ENCODE data around the gene SEMA3E. TPM values are rescaled to one million over a fixed set of nuclear protein-coding genes. Genes with fewer than 3 reads are reported as not detected.

Gene SEMA3E
- total and polyA plus RNA-seq, 9 of the 15 experiments (the other 6 are each of a cell fraction or from before 2014, with no cell fraction given): 0.01 to 1.4 (median 0.14) TPM; not detected in 2

GRCh38 chr7:83347945-83348444 lies 300.9 kb downstream of the SEMA3E start:
- Histone ChIP-seq H3K9me3 (replicated peaks; ENCODE audit: control insufficient read depth, insufficient read depth, low read depth, low read length) (no peaks in the 10 kb centered on the region), H3K4me2 (ENCODE audit: insufficient read depth, low read length) (no peak overlapping the region), H2AFZ (ENCODE audit: low read depth, low read length) (no peak overlapping the region), H3K27me3 (ENCODE audit: control insufficient read depth in 2 of 2, insufficient read depth in 2 of 2, low read length in 2 of 2) (no peaks in the 10 kb centered on the region), H3K9me1 (ENCODE audit: control insufficient read depth, insufficient read depth, low read length) (no peaks in the 10 kb centered on the region), H3K36me3 (ENCODE audit: control insufficient read depth, insufficient read depth, low read length) (no peaks in the 10 kb centered on the region), H4K20me1 (replicated peaks; ENCODE audit: control insufficient read depth, insufficient read depth, low read length) (no peaks in the 10 kb centered on the region), H3K9ac (ENCODE audit: insufficient read depth in 1 of 2, low read depth in 2 of 2, low read length in 2 of 2) (no peak overlapping the region), H3K4me1 (replicated peaks in 1 of 2; ENCODE audit: control insufficient read depth in 2 of 2, insufficient read depth in 2 of 2, low read length in 2 of 2) (no peaks in the 10 kb centered on the region), H3K27ac (ENCODE audit: extremely low read depth, low read depth, low read length) (no peak overlapping the region), H3K4me3 (no peak overlapping the region), H3K79me2 (ENCODE audit: control insufficient read depth, insufficient read depth, low read length) (no peaks in the 10 kb centered on the region)
- ATAC-seq (no peak), FAIRE-seq (no peak), DNase-seq (ENCODE audit: extremely low read depth in 1 of 4, low spot score in 3 of 4) (no peak)
- TF ChIP-seq POLR3G (IDR thresholded peaks at IDR 0.05; ENCODE audit: extremely low read depth, insufficient read length, insufficient replicate concordance): no peak
- no peak for TF ChIP-seq HDAC6 (IDR thresholded peaks at IDR 0.05; ENCODE audit: low read depth, low read length)
- TF ChIP-seq ZNF764 (CRISPR knock-in tag; IDR thresholded peaks at IDR 0.05; ENCODE audit: low read depth): no peak
- no peak for TF ChIP-seq SUPT5H (IDR thresholded peaks at IDR 0.05)
- no peak for TF ChIP-seq MTA1 (IDR thresholded peaks at IDR 0.05; ENCODE audit: borderline replicate concordance)
- no peak for TF ChIP-seq ZNF232 (CRISPR knock-in tag; IDR thresholded peaks at IDR 0.05)
- TF ChIP-seq KLF10 (CRISPR knock-in tag; IDR thresholded peaks at IDR 0.05): no peak
- no peak for TF ChIP-seq KLF16 (IDR thresholded peaks at IDR 0.05)
- TF ChIP-seq SNIP1 (IDR thresholded peaks at IDR 0.05; ENCODE audit: low read depth): no peak
- TF ChIP-seq ZKSCAN8 (CRISPR knock-in tag; IDR thresholded peaks at IDR 0.05): no peak
- TF ChIP-seq ZNF12 (CRISPR knock-in tag; IDR thresholded peaks at IDR 0.05): no peak
- TF ChIP-seq JUND (IDR thresholded peaks at IDR 0.05; ENCODE audit: borderline replicate concordance, low read depth, low read length): no peak
- TF ChIP-seq JUND (tag; IDR thresholded peaks at IDR 0.05; ENCODE audit: borderline replicate concordance, low read depth, low read length): no peak
- no peak for TF ChIP-seq KAT2B (IDR thresholded peaks at IDR 0.05; ENCODE audit: low read depth, low read length)
- TF ChIP-seq FOSL1 (tag; conservative IDR thresholded peaks at IDR 0.05): no peak
- no peak for TF ChIP-seq LARP7 (IDR thresholded peaks at IDR 0.05)
- no peak for TF ChIP-seq ZNF707 (CRISPR knock-in tag; conservative IDR thresholded peaks at IDR 0.05)
- WGBS (ENCODE audit: insufficient coverage, low coverage, missing lambda C conversion rate): 2% methylated on average over 5 of the region's 5 CpGs
- intact Hi-C loops (cut with micrococcal nuclease): no loop called here
- in situ Hi-C loops (cut with MboI): no loop called here
- no TSS peak for BruUV-seq (replicated peaks)
- ChIA-PET CTCF (ENCODE audit: low intra/inter-chr PET ratio) (no interaction called here), POLR2A (no interaction called here)
